IgD-negative memory B cell (primary cell): ENCODE measurements around the gene DDIAS. TPM values are rescaled to one million over a fixed set of nuclear protein-coding genes. Genes with fewer than 3 reads are reported as not detected.
"Not testable (repeated sequence)": the region's sequence is repeated elsewhere in the genome, so short reads cannot be mapped to it uniquely, and the experiment has no call there.

Experiments
- H3K27ac Mint-ChIP-seq, 3 donors: one replicate each; pipeline ENCODE4 v1.8.0; 2020 to 2022; ENCODE audit warnings: mild to moderate bottlenecking in 3 of 3, mixed read lengths in 3 of 3, moderate library complexity in 1 of 3
- H3K27me3 Mint-ChIP-seq: one replicate; pipeline ENCODE4 v1.8.0; 2021; ENCODE audit warnings: mixed read lengths
- H3K36me3 Mint-ChIP-seq: one replicate; pipeline ENCODE4 v1.8.0; 2020; ENCODE audit warnings: mild to moderate bottlenecking, mixed read lengths
- H3K4me1 Mint-ChIP-seq, 3 donors: one replicate each; pipeline ENCODE4 v1.8.0; 2020 to 2022; ENCODE audit warnings: mixed read lengths in 3 of 3, mild to moderate bottlenecking in 1 of 3
- H3K4me3 Mint-ChIP-seq, 4 donors: one replicate each; pipeline ENCODE4 v1.8.0; 2020 to 2022; ENCODE audit warnings: mild to moderate bottlenecking in 4 of 4, mixed read lengths in 4 of 4, moderate library complexity in 3 of 4
- H3K9me3 Mint-ChIP-seq, 3 donors: one replicate each; pipeline ENCODE4 v1.8.0; 2020 to 2021; ENCODE audit warnings: mixed read lengths in 3 of 3, mild to moderate bottlenecking in 1 of 3
- polyA plus RNA-seq: library from polyadenylated mRNA; unstranded; fragments of 300-500 nt; fragmentation: Illumina TruSeq; gene quantifications from one replicate; pipeline ENCODE4 v1.2.3, GENCODE V29; 2021

The DDIAS gene, protein sequence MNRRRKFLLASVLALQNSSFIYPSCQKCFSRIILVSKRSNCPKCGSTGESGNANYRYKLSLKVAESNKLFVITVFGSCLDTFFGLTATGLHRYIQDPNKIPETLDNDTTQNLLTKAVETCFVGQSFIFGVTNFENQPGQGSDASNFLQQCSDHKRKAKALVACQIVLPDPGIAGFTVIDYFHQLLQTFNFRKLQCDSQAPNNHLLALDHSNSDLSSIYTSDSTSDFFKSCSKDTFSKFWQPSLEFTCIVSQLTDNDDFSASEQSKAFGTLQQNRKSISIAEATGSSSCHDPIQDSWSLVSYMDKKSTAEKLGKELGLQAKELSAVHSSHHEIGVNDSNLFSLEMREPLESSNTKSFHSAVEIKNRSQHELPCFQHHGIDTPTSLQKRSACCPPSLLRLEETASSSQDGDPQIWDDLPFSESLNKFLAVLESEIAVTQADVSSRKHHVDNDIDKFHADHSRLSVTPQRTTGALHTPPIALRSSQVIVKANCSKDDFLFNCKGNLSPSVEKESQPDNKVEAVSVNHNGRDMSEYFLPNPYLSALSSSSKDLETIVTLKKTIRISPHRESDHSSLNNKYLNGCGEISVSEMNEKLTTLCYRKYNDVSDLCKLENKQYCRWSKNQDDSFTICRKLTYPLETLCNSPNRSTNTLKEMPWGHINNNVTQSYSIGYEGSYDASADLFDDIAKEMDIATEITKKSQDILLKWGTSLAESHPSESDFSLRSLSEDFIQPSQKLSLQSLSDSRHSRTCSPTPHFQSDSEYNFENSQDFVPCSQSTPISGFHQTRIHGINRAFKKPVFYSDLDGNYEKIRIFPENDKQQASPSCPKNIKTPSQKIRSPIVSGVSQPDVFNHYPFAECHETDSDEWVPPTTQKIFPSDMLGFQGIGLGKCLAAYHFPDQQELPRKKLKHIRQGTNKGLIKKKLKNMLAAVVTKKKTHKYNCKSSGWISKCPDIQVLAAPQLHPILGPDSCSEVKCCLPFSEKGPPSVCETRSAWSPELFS
- polyA plus RNA-seq: 1.7 TPM

- no peaks in the 10 kb centered on the region for H3K36me3 Mint-ChIP-seq
- peak within 1 kb of the TSS; percentile 84 to 100 (median 99) for H3K4me3 Mint-ChIP-seq
- H3K4me1 Mint-ChIP-seq: peaks cover 15 to 33% (median 29%) of the 10 kb centered on the region in 3 donors
- peak within 1 kb of the TSS; percentile 85 to 99 (median 95) for H3K27ac Mint-ChIP-seq
- H3K9me3 Mint-ChIP-seq: peaks cover 0 to 4% (median 0%) of the 10 kb centered on the region in 3 donors
- no peaks in the 10 kb centered on the region for H3K27me3 Mint-ChIP-seq
Observed at GRCh38 chr11:82901165-82901921, at the start of gene DDIAS. Gene DDIAS, plus strand, starts transcription at chr11:82901736. Its CDS starts 13,003 bp downstream, at chr11:82914739.

DNA sequence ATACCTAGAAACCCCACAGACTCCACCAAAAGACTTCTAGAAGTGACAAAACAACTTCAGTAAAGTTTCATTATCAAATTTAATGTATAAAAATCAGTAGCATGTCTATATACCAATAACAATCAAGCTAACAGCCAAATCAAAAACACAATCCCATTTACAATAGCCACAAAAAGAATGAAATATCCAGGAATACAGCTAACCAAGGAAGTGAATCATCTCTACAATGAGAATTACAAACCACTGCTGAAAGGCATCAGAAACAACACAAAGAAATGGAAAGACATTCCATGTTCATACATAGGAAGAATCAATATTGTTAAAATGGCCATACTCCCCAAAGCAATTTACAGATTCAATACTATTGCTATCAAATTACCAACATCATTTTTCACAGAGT, 47.3 kb upstream of the DDIAS start:
- no peaks in the 10 kb centered on the region for H3K27me3 Mint-ChIP-seq
- H3K4me3 Mint-ChIP-seq: no peak overlapping the region
- H3K27ac Mint-ChIP-seq: no peak overlapping the region
- H3K36me3 Mint-ChIP-seq: peaks cover 12% of the 10 kb centered on the region
- peaks cover 6 to 11% (median 6%) of the 10 kb centered on the region in 3 donors for H3K4me1 Mint-ChIP-seq
- peaks cover 0 to 4% (median 0%) of the 10 kb centered on the region in 3 donors for H3K9me3 Mint-ChIP-seq

DNA sequence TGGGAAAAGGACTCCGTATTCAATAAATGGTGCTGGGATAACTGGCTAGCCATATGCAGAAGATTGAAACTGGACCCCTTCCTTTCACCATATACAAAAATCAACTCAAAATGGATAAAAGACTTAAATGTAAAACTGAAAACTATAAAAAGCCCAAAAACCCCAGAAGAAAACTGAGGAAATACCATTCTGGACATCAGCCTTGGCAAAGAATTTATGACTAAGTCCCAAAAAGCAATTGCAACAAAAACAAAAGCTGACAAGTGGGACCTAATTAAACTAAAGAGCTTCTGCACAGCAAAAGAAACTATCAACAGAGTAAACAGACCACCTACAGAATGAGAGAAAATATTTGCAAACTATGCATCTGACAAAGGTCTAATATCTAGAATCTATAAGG, 46.6 kb upstream of the DDIAS start:
- H3K27me3 Mint-ChIP-seq, H3K9me3 Mint-ChIP-seq, H3K4me3 Mint-ChIP-seq, H3K27ac Mint-ChIP-seq: not testable (repeated sequence)
- peaks cover 6 to 11% (median 6%) of the 10 kb centered on the region in 3 donors for H3K4me1 Mint-ChIP-seq
- H3K36me3 Mint-ChIP-seq: peaks cover 14% of the 10 kb centered on the region

DNA sequence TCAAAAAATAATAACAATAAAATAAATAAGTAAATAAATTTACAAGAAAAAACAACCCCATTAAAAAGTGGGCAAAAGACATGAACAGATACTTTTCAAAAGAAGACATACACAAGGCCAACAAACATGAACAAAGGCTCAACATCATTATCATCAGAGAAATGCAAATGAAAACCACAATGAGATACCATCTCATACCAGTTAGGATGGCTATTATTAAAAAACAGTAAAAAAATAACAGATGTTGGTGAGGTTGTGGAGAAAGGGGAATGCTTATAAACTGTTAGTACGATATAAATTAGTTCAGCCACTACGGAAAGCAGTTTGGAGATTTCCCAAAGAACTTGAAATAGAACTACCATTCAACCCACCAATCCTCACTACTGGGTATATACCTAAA, 45.9 kb upstream of the DDIAS start:
- no peaks in the 10 kb centered on the region for H3K27me3 Mint-ChIP-seq

DNA sequence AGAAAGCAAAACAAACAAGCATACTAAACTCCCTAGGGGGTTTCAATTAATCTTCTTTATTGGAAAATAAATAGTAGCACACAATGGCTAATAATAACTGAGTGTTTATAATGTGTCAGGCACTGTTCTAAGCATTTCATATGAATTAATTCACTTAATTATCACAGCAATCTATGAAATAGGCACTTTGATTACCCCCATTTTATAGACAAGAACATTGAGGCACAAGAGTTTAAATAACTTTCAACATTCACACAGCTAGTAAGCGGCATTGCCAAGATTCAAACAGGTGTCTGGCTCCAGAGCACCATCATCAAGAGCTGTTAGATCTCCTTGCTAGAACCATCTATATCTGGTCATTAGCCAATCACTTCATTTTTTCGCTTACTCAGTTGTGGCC, 44.4 kb upstream of the DDIAS start:
- peaks cover 5 to 11% (median 6%) of the 10 kb centered on the region in 3 donors for H3K4me1 Mint-ChIP-seq
- H3K4me3 Mint-ChIP-seq: no peak overlapping the region
- H3K36me3 Mint-ChIP-seq: peaks cover 9% of the 10 kb centered on the region
- no peak overlapping the region for H3K27ac Mint-ChIP-seq
- H3K9me3 Mint-ChIP-seq: peaks cover 0 to 4% (median 0%) of the 10 kb centered on the region in 3 donors
- H3K27me3 Mint-ChIP-seq: no peaks in the 10 kb centered on the region

More for the DNA sequence above, 45.9 kb upstream of the DDIAS start:
- Mint-ChIP-seq H3K36me3 (peaks cover 14% of the 10 kb centered on the region), H3K27ac (no peak overlapping the region), H3K4me1 (peaks cover 6 to 11% (median 6%) of the 10 kb centered on the region in 3 donors), H3K4me3 (no peak overlapping the region), H3K9me3 (peaks cover 0 to 4% (median 0%) of the 10 kb centered on the region in 3 donors)

GRCh38 chr11:82858133-82858532, 43.4 kb upstream of the DDIAS start:
- Mint-ChIP-seq H3K27me3 (no peaks in the 10 kb centered on the region), H3K4me1 (peaks cover 6 to 11% (median 6%) of the 10 kb centered on the region in 3 donors), H3K36me3 (peaks cover 9% of the 10 kb centered on the region), H3K4me3 (no peak overlapping the region), H3K9me3 (peaks cover 0 to 4% (median 0%) of the 10 kb centered on the region in 3 donors), H3K27ac (peak overlapping the region in 1 of 3 donors; percentile 14)

- peak overlapping the region in 1 of 3 donors; percentile 14 for H3K27ac Mint-ChIP-seq
- peaks cover 9% of the 10 kb centered on the region for H3K36me3 Mint-ChIP-seq
- no peak overlapping the region for H3K4me3 Mint-ChIP-seq
- peaks cover 0 to 4% (median 0%) of the 10 kb centered on the region in 3 donors for H3K9me3 Mint-ChIP-seq
- peaks cover 6 to 7% (median 6%) of the 10 kb centered on the region in 3 donors for H3K4me1 Mint-ChIP-seq
- H3K27me3 Mint-ChIP-seq: no peaks in the 10 kb centered on the region
Observed at GRCh38 chr11:82858556-82859091, 42.9 kb upstream of the DDIAS start.

DNA sequence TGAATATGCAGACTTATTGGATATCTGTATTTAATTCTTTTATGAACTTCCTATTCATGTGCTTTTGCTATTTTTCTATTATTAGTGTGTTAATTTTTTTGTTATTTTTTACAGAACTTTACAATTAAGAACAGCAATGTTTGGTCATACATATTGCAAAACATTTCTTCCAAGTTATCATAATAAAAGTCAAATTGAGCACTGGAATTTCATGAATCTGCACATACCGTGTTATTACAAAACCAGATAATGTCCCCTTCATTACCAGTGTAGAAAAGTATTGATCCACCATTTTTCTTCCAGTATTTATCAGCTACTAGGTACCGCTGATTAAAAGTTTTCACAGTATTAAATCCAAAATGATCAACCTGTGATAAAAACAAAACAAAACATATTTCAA, 41.8 kb upstream of the DDIAS start:
- Mint-ChIP-seq H3K4me1 (peaks cover 0 to 5% (median 3%) of the 10 kb centered on the region in 3 donors), H3K36me3 (peaks cover 6% of the 10 kb centered on the region), H3K27ac (no peak overlapping the region), H3K27me3 (no peaks in the 10 kb centered on the region), H3K9me3 (peaks cover 0 to 4% (median 0%) of the 10 kb centered on the region in 3 donors), H3K4me3 (no peak overlapping the region)

DNA sequence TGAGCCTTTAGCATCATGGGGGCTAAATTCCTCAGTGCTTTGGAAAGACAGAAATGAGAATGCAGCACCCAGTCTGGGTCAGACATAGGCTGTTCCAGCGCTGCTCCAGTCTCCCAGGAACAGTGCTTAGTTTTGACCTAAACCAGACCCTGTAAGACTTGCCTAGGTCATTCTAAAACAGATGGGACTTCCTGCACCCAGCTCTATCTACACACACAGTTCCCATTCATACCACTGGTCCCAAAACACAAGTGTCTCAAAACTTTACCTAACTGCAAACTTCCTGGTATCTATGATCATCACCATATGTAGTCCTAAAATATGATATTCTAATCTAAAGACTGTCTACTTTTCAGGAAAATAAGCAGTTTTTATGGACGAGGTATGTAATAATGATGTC, 39.2 kb upstream of the DDIAS start:
- no peaks in the 10 kb centered on the region for H3K9me3 Mint-ChIP-seq
- H3K27me3 Mint-ChIP-seq: no peaks in the 10 kb centered on the region
- no peak overlapping the region for H3K4me3 Mint-ChIP-seq
- peaks cover 5% of the 10 kb centered on the region for H3K36me3 Mint-ChIP-seq
- no peak overlapping the region for H3K27ac Mint-ChIP-seq
- H3K4me1 Mint-ChIP-seq: peaks cover 3 to 7% (median 5%) of the 10 kb centered on the region in 3 donors

GRCh38 chr11:82863209-82863608, 38.3 kb upstream of the DDIAS start:
- Mint-ChIP-seq H3K4me1 (peaks cover 7 to 11% (median 9%) of the 10 kb centered on the region in 3 donors), H3K4me3 (no peak overlapping the region)

DNA sequence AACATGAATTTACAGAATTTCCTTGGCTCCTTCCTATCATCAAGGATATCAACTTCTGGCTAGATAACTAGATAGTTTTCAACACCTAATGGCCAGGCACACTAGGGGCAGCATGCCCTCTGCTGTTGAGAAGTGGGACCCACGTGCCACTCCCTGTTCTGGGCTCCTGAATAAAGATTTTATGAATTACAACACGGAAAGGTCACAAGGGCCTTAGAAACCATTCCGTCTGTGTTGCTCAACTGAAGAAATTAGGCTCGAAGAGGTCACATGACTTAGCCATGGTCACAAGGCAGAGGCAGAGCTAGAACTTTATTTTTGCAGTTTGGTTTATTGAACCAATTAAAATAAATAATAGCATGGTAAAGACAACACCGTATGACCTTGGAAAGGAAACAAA, 37.3 kb upstream of the DDIAS start:
- no peaks in the 10 kb centered on the region for H3K9me3 Mint-ChIP-seq
- H3K4me3 Mint-ChIP-seq: no peak overlapping the region
- H3K27me3 Mint-ChIP-seq: no peaks in the 10 kb centered on the region
- H3K4me1 Mint-ChIP-seq: peaks cover 7 to 11% (median 9%) of the 10 kb centered on the region in 3 donors
- no peak overlapping the region for H3K27ac Mint-ChIP-seq
- H3K36me3 Mint-ChIP-seq: peaks cover 5% of the 10 kb centered on the region

More at GRCh38 chr11:82863209-82863608, 38.3 kb upstream of the DDIAS start:
- Mint-ChIP-seq H3K9me3 (no peaks in the 10 kb centered on the region), H3K27ac (no peak overlapping the region), H3K36me3 (peaks cover 5% of the 10 kb centered on the region), H3K27me3 (no peaks in the 10 kb centered on the region)

DNA sequence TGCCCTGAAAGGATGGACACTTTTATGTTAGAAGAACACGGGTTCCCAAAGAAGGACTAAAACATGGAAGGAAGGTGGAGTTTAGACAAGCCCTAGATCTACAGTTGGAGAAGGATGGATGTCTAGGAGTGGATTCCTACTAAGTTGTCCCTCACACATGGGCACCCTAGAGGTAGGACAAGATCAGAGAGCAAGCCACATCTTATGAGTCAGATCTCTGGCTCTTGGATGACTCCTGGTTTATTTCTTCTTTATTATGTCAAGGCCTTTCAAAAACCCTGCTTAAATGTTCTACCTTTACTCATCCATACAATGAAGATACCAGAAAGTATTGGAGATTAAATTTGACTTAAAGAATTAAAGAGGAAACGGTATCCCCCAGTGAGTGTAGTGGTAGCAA, 35.7 kb upstream of the DDIAS start:
- no peak overlapping the region for H3K4me3 Mint-ChIP-seq

DNA sequence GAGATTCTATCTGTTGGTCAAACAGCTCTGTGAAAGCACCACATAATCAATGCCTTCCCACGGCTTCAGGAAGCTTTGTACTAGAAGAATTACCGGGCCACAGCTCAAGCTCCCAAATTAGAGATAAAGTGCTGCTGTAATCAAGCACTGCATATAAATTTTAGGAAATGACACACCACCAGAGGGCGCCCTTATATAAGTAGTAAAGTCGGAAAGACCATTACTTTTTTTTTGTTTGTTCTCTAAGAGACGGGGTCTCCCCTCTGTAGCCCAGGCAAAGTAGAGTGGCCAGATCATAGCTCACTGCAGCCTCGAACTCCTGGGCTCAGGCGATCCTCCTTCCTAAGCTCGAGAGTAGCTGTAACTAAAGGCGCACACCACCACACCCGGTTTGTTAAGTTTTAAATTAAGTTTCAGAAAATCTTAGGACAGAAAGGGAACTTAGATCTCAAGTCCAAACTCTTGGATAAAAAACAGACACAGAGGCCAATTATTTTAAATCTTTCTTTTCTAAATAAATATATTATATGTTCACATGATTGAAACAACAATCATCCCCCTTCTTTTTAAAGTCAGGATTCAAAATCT, 33.9 kb upstream of the DDIAS start:
- no peaks in the 10 kb centered on the region for H3K9me3 Mint-ChIP-seq
- peak overlapping the region in 1 of 3 donors; percentile 9 for H3K27ac Mint-ChIP-seq
- no peaks in the 10 kb centered on the region for H3K27me3 Mint-ChIP-seq
- H3K36me3 Mint-ChIP-seq: peaks cover 3% of the 10 kb centered on the region
- H3K4me1 Mint-ChIP-seq: peaks cover 7 to 9% (median 8%) of the 10 kb centered on the region in 3 donors
- H3K4me3 Mint-ChIP-seq: peak overlapping the region in 2 of 4 donors; percentile 49 to 54

More for the DNA sequence above, 35.7 kb upstream of the DDIAS start:
- H3K4me1 Mint-ChIP-seq: peaks cover 7 to 11% (median 9%) of the 10 kb centered on the region in 3 donors
- H3K27me3 Mint-ChIP-seq: no peaks in the 10 kb centered on the region
- no peaks in the 10 kb centered on the region for H3K9me3 Mint-ChIP-seq
- peaks cover 3% of the 10 kb centered on the region for H3K36me3 Mint-ChIP-seq
- H3K27ac Mint-ChIP-seq: no peak overlapping the region

GRCh38 chr11:82869657-82870056, 31.9 kb upstream of the DDIAS start:
- no peaks in the 10 kb centered on the region for H3K9me3 Mint-ChIP-seq
- H3K4me3 Mint-ChIP-seq: no peak overlapping the region
- H3K4me1 Mint-ChIP-seq: peaks cover 7 to 14% (median 12%) of the 10 kb centered on the region in 3 donors
- H3K36me3 Mint-ChIP-seq: no peaks in the 10 kb centered on the region
- no peaks in the 10 kb centered on the region for H3K27me3 Mint-ChIP-seq
- no peak overlapping the region for H3K27ac Mint-ChIP-seq
